Activated CD4-positive, CD25-positive, alpha-beta regulatory T cell (primary cell): ENCODE results near the gene TMEM106B.

Experiments
- DNase-seq, 4 experiments: peaks; one replicate each; lab custom pipeline; 2025; lab: John Stamatoyannopoulos, UW

The TMEM106B gene

GRCh38 chr7:12228024-12228423 lies 16.9 kb downstream of the TMEM106B start:
- DNase-seq: no peak

GRCh38 chr7:12229046-12229445 lies 18.0 kb downstream of the TMEM106B start:
- DNase-seq: no peak

- no peak for DNase-seq
These were observed 20.0 kb downstream of the TMEM106B start for GRCh38 chr7:12231097-12231496.

- DNase-seq: no peak
These were observed 22.1 kb downstream of the TMEM106B start for GRCh38 chr7:12233175-12233574.

GRCh38 chr7:12234334-12234865 lies 23.3 kb downstream of the TMEM106B start:
- no peak for DNase-seq

GRCh38 chr7:12235970-12236369 lies 24.9 kb downstream of the TMEM106B start:
- no peak for DNase-seq

- no peak for DNase-seq
These were observed 25.9 kb downstream of the TMEM106B start for GRCh38 chr7:12237007-12237406.

- no peak for DNase-seq
These were observed 28.7 kb downstream of the TMEM106B start for GRCh38 chr7:12239806-12240205.

GRCh38 chr7:12244129-12244528 lies 33.0 kb downstream of the TMEM106B start:
- DNase-seq: no peak

GRCh38 chr7:12244694-12245093 lies 33.6 kb downstream of the TMEM106B start:
- DNase-seq: no peak

GRCh38 chr7:12249706-12250105 lies 38.6 kb downstream of the TMEM106B start:
- DNase-seq: no peak

GRCh38 chr7:12250232-12250631 lies 39.1 kb downstream of the TMEM106B start:
- DNase-seq: no peak

- DNase-seq: no peak
These were observed 45.0 kb downstream of the TMEM106B start for GRCh38 chr7:12256090-12256489.

GRCh38 chr7:12257582-12257981 lies 46.5 kb downstream of the TMEM106B start:
- DNase-seq: no peak

GRCh38 chr7:12258074-12258473 lies 47.0 kb downstream of the TMEM106B start:
- no peak for DNase-seq

- no peak for DNase-seq
These were observed 56.4 kb downstream of the TMEM106B start for GRCh38 chr7:12267542-12267941.

- no peak for DNase-seq
These were observed 58.2 kb downstream of the TMEM106B start for GRCh38 chr7:12269100-12269895.

GRCh38 chr7:12281038-12281437 lies 69.9 kb downstream of the TMEM106B start:
- no peak for DNase-seq

- no peak for DNase-seq
These were observed 76.8 kb downstream of the TMEM106B start for GRCh38 chr7:12287901-12288300.

GRCh38 chr7:12289996-12290395 lies 78.9 kb downstream of the TMEM106B start:
- no peak for DNase-seq

GRCh38 chr7:12290761-12291160 lies 79.7 kb downstream of the TMEM106B start:
- DNase-seq: no peak

- no peak for DNase-seq
These were observed 80.8 kb downstream of the TMEM106B start for GRCh38 chr7:12291870-12292269.
